ENCODE results near the gene MYO3B.
A peak's percentile ranks its signal among the peaks of the same experiment; 100 is the strongest.
"Not testable (repeated sequence)": the region's sequence is repeated elsewhere in the genome, so short reads cannot be mapped to it uniquely, and the experiment has no call there.

MYO3B gene

GRCh38 chr2:170377500-170378207 lies 199.7 kb downstream of the MYO3B start:
- no peak for DNase-seq

- no peak for DNase-seq
Measured at GRCh38 chr2:170380267-170380666, 202.3 kb downstream of the MYO3B start.

- DNase-seq, result no peak
Measured at GRCh38 chr2:170381678-170382077, 203.7 kb downstream of the MYO3B start.

- DNase-seq, result no peak
Measured at GRCh38 chr2:170386554-170386953, 208.6 kb downstream of the MYO3B start.

- DNase-seq, result no peak
Measured at GRCh38 chr2:170391018-170391417, 213.1 kb downstream of the MYO3B start.

- no peak for DNase-seq
Measured at GRCh38 chr2:170391697-170392096, 213.8 kb downstream of the MYO3B start.

- DNase-seq, result no peak
Measured at GRCh38 chr2:170393861-170394498, 216.0 kb downstream of the MYO3B start.

- DNase-seq, result no peak
Measured at GRCh38 chr2:170394641-170395387, 216.9 kb downstream of the MYO3B start.

- DNase-seq, result no peak
Measured at GRCh38 chr2:170396799-170397459, 219.0 kb downstream of the MYO3B start.

- DNase-seq, result no peak
Measured at GRCh38 chr2:170401187-170401586, 223.2 kb downstream of the MYO3B start.

GRCh38 chr2:170404846-170405245 lies 226.9 kb downstream of the MYO3B start:
- no peak for DNase-seq

- no peak for DNase-seq
Measured at GRCh38 chr2:170405326-170405725, 227.4 kb downstream of the MYO3B start.

- DNase-seq, result no peak
Measured at GRCh38 chr2:170408461-170409163, 230.7 kb downstream of the MYO3B start.

- DNase-seq, result peak; percentile 67
Measured at GRCh38 chr2:170409164-170409535, 231.2 kb downstream of the MYO3B start.

- DNase-seq, result no peak
Measured at GRCh38 chr2:170411660-170412059, 233.7 kb downstream of the MYO3B start.

GRCh38 chr2:170420961-170421687 lies 243.2 kb downstream of the MYO3B start:
- no peak for DNase-seq

- no peak for DNase-seq
Measured at GRCh38 chr2:170423919-170424318, 246.0 kb downstream of the MYO3B start.

GRCh38 chr2:170425281-170425751 lies 247.4 kb downstream of the MYO3B start:
- no peak for DNase-seq

GRCh38 chr2:170428868-170429267 lies 250.9 kb downstream of the MYO3B start:
- no peak for DNase-seq

GRCh38 chr2:170432823-170433222 lies 254.9 kb downstream of the MYO3B start:
- DNase-seq, result no peak

- no peak for DNase-seq
Measured at GRCh38 chr2:170433448-170433847, 255.5 kb downstream of the MYO3B start.

GRCh38 chr2:170434396-170434795 lies 256.4 kb downstream of the MYO3B start:
- not testable (repeated sequence) for DNase-seq

All from T-helper 9 cell (primary cell).